Common myeloid progenitor, CD34-positive (primary cell): ENCODE results near the gene PCA3.

Source experiments
- CTCF ChIA-PET: fragments of 350-600 bp; sonication (Branson Sonifier 250); formaldehyde crosslinking; loops from one replicate; lab custom pipeline; 2021; ENCODE audit warnings: antibody characterized with exemption; lab: Charles Lee
- POLR2A ChIA-PET: fragments of 350-600 bp; sonication (Branson Sonifier 250); formaldehyde crosslinking; loops from one replicate; lab custom pipeline; 2021; ENCODE audit warnings: antibody characterized with exemption; lab: Charles Lee
- DNase-seq, 3 donors: peaks; one replicate each; pipeline versions ENCODE4 v3.0.0 to v3.0.0-alpha.2; 2013
- H3K27ac ChIP-seq, 2 experiments: 1 replicate in 1 of 2; 2 replicates in 1 of 2; pipeline ENCODE4 v1.7.0; 2013; ENCODE audit warnings: inconsistent platforms in 2 of 2, low read length in 2 of 2, mild to moderate bottlenecking in 2 of 2, low read depth in 1 of 2, moderate library complexity in 1 of 2; ENCODE audit not compliant: severe bottlenecking in 2 of 2, insufficient read depth in 1 of 2, poor library complexity in 1 of 2
- H3K27me3 ChIP-seq, 5 experiments: replicated peaks in 2 of 5; 1 replicate in 3 of 5; 2 replicates in 2 of 5; pipeline versions ENCODE4 v1.6.1 to v1.7.0; 2013; ENCODE audit warnings: low read length in 4 of 5, mild to moderate bottlenecking in 2 of 5, moderate library complexity in 2 of 5, inconsistent platforms in 1 of 5; ENCODE audit not compliant: insufficient read depth in 5 of 5, control insufficient read depth in 4 of 5
- H3K36me3 ChIP-seq, 4 experiments: 1 replicate in 2 of 4; 2 replicates in 2 of 4; pipeline versions ENCODE4 v1.6.1 to v1.7.0; 2013; ENCODE audit warnings: low read length in 3 of 4, control low read depth in 1 of 4, mild to moderate bottlenecking in 1 of 4; ENCODE audit not compliant: control insufficient read depth in 4 of 4, insufficient read depth in 4 of 4
- H3K4me1 ChIP-seq, 4 experiments: 1 replicate in 3 of 4; 2 replicates in 1 of 4; pipeline versions ENCODE4 v1.6.1 to v1.7.1; 2013; ENCODE audit warnings: low read length in 3 of 4, mild to moderate bottlenecking in 3 of 4, control low read depth in 1 of 4, inconsistent platforms in 1 of 4, moderate library complexity in 1 of 4; ENCODE audit not compliant: control insufficient read depth in 4 of 4, insufficient read depth in 4 of 4; ENCODE audit errors: control extremely low read depth in 1 of 4
- H3K4me3 ChIP-seq, 7 experiments: 1 replicate in 4 of 7; 2 replicates in 3 of 7; pipeline versions ENCODE4 v1.5.1 to v1.7.0; 2013; ENCODE audit warnings: mild to moderate bottlenecking in 7 of 7, low read length in 6 of 7, moderate library complexity in 6 of 7, inconsistent platforms in 2 of 7, low read depth in 2 of 7, control low read depth in 1 of 7; ENCODE audit not compliant: insufficient read depth in 4 of 7, control insufficient read depth in 1 of 7; ENCODE audit errors: extremely low read depth in 1 of 7
- H3K9me3 ChIP-seq, 5 experiments: 1 replicate in 4 of 5; 2 replicates in 1 of 5; pipeline versions ENCODE4 v1.6.1 to v1.7.1; 2013; ENCODE audit warnings: low read length in 4 of 5, mild to moderate bottlenecking in 2 of 5, inconsistent platforms in 1 of 5, low read depth in 1 of 5, moderate library complexity in 1 of 5; ENCODE audit not compliant: control insufficient read depth in 4 of 5, insufficient read depth in 2 of 5; ENCODE audit errors: control extremely low read depth in 1 of 5
- WGBS: methylation state at CpG from one replicate; pipeline ENCODE4 v1.1.5; 2013; ENCODE audit not compliant: insufficient coverage; 5-methylcytosine and 5-hydroxymethylcytosine counted together

The PCA3 gene

DNA sequence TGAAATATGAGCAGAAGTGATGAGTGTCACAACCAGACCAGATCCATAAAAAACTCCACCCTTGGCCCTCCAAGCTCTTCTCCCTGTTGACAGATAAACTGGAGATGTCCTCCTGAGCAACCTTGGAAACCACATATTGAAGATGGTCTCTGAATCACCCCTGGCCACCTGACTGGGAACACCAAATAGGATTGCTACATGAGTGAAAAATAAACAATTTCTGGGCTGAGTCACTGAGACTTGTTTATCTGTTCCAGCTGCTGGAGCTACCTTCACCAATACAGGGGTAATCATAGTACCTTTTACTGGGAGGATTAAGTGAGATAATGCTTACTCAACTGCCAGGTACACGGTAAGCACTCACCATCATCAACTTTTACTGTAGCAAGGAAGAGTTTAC is 53.3 kb downstream of the PCA3 start:
- 100% methylated on average over 1 of the region's 1 CpG for WGBS
- CTCF ChIA-PET: interaction anchor here (1.2 kb wide), 1 partner anchor 332 kb away, joined by 3 read pairs; no protein-coding TSS in a partner anchor
- DNase-seq: no peak
- no peaks in the 10 kb centered on the region for H3K9me3 ChIP-seq
- no peaks in the 10 kb centered on the region for H3K4me1 ChIP-seq
- POLR2A ChIA-PET: no interaction called here
- no peak overlapping the region for H3K27ac ChIP-seq
- H3K36me3 ChIP-seq: no peaks in the 10 kb centered on the region
- peaks cover 0 to 7% (median 3%) of the 10 kb centered on the region in 5 experiments for H3K27me3 ChIP-seq
- H3K4me3 ChIP-seq: no peak overlapping the region

DNA sequence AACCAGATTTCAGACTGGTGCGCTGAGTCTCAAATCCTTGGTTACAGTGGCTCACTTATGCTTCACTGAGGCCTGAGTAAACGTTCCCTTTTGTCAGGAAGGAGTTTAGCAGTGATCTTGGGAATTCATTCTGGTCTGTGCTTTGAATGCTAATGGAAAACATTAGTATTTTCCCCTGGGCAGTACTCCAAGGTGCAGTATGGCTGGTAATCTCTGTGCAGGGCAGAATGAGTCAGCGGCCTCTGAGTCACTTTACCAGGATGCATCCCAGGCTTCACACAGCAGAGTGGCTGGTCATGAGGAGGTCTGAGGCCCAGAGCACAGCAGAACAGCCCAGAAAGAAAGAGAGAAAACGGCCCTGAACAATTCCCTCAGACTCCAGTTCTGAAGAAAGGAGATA is 54.0 kb downstream of the PCA3 start:
- H3K4me1 ChIP-seq: no peaks in the 10 kb centered on the region
- POLR2A ChIA-PET: no interaction called here
- peaks cover 0 to 5% (median 3%) of the 10 kb centered on the region in 5 experiments for H3K27me3 ChIP-seq
- H3K27ac ChIP-seq: no peak overlapping the region
- DNase-seq: no peak
- WGBS: 93% methylated on average over 3 of the region's 4 CpGs
- H3K36me3 ChIP-seq: no peaks in the 10 kb centered on the region
- H3K4me3 ChIP-seq: no peak overlapping the region
- CTCF ChIA-PET: no interaction called here
- no peaks in the 10 kb centered on the region for H3K9me3 ChIP-seq

DNA sequence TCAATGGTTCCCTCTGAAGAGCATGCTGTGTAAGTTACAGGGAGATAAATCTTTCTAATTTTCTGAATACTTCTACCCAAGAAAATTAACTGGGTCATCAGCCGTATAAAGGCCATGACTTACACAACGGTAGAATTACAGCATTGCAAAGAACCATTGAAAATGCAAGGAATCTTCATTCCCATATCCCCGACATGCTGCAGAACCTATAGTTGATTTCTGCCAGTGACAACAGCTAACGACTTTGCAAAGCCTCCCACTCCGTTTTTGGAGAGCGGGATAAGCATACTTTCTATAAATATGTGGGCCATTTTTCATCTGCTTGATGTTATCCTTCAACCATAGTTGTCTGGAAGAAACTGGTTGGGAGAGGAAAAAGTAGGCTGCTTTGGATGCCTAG is 56.2 kb downstream of the PCA3 start:
- Histone ChIP-seq H3K4me3 (no peak overlapping the region), H3K27ac (no peak overlapping the region), H3K27me3 (peaks cover 0 to 2% (median 0%) of the 10 kb centered on the region in 5 experiments), H3K9me3 (no peaks in the 10 kb centered on the region), H3K36me3 (no peaks in the 10 kb centered on the region), H3K4me1 (no peaks in the 10 kb centered on the region)
- no peak for DNase-seq
- ChIA-PET CTCF (no interaction called here), POLR2A (no interaction called here)
- WGBS: 87% methylated on average over 4 of the region's 6 CpGs

DNA sequence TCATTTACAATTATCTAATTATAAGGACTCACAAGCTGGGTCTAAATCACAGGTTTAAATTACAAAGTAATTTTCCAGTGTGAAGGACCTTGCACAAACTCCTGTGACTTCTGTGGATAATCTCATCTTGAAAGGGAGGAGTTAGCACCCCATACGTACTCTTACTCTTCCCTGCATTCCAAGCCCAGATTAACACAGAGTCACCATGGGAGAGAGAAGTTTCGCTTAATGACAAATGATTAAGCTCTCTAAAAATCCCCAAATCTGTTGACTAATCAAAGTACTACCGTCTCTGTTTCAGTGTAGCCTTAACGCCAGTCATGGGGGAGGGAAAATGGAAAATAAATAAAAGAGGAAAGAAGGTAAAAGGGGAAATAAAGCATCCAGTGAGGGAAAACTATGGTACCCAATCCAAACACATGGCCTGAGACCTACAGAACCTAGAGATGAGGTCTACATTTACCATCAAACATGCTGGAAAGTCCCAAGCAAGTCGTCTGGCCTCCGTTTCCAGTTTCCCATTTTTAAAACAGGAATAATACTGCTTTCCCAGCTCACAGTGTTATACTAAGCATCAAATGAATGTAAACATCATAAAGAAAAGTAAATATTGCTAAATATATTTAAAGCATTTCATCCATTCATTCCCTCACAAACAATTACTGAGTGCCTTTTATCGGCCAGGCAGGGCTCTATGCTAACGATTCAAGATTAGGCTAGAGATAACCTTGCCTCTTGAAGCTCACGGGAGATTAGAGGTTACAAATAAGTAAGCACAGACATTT is 63.2 kb downstream of the PCA3 start:
- 78% methylated on average over 1 of the region's 9 CpGs for WGBS
- POLR2A ChIA-PET: no interaction called here
- no peaks in the 10 kb centered on the region for H3K9me3 ChIP-seq
- no peaks in the 10 kb centered on the region for H3K4me1 ChIP-seq
- CTCF ChIA-PET: no interaction called here
- H3K27ac ChIP-seq: no peak overlapping the region
- peaks cover 0 to 4% (median 0%) of the 10 kb centered on the region in 5 experiments for H3K27me3 ChIP-seq
- H3K4me3 ChIP-seq: no peak overlapping the region
- H3K36me3 ChIP-seq: no peaks in the 10 kb centered on the region
- DNase-seq: no peak

DNA sequence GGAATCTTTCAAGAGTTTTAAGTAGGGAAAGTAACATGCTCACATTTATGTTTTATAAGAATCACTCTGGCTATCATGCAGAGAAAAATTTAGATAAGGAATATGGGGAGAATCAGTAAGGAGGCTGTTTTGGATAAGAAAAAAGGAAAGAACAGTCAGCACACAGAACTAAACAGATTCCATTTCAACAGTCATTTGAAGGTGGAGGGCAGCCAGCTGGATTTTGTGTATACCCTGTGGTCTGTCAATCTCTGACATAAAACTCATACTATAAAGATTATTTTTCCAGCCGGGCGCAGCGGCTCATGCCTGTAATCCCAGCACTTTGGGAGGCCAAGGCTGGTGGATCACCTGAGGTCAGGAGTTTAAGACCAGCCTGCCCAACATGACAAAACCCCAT is 64.2 kb downstream of the PCA3 start:
- Histone ChIP-seq H3K4me3 (no peak overlapping the region), H3K4me1 (no peaks in the 10 kb centered on the region), H3K36me3 (no peaks in the 10 kb centered on the region), H3K27me3 (peaks cover 0 to 4% (median 0%) of the 10 kb centered on the region in 5 experiments), H3K27ac (no peak overlapping the region), H3K9me3 (no peaks in the 10 kb centered on the region)
- DNase-seq: no peak
- WGBS: 89% methylated on average over 3 of the region's 3 CpGs
- ChIA-PET CTCF (no interaction called here), POLR2A (no interaction called here)

DNA sequence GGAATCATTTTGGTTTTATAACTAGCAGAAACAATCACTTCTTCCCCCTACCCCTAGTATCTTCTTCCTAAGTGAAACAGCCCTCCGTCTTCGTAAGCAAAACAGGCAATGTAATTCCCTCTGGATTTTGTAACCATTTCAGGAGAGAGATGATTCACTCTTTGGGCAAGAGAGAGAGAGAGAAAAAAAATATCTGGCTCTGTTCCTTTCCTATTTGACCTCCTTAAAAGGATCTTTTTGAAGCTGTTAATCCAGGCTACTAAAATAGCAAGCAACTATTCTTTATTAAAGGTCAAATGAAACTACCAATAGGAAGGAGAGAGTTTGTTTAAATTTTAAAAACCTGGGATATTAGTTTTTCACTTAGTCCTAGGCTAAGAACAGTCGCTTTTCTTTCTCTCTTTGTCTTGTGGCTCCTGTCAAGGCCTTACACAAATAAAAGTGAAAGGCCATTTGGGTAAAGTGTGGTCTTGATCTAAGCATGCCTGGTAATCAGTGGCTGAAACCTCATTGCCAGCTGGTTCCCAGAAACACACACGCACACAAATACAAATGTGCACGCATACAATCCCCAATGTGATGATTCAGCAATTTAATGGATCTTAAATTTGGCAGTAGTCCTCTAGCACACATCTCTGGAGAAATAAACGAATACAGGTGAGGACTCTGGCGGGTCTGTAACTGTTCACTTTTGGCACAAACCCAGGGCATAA is 71.5 kb downstream of the PCA3 start:
- Histone ChIP-seq H3K27ac (no peak overlapping the region), H3K4me3 (no peak overlapping the region), H3K36me3 (no peaks in the 10 kb centered on the region), H3K9me3 (no peaks in the 10 kb centered on the region), H3K4me1 (no peaks in the 10 kb centered on the region), H3K27me3 (peaks cover 0 to 5% (median 0%) of the 10 kb centered on the region in 5 experiments)
- CTCF ChIA-PET: no interaction called here
- DNase-seq: no peak
- POLR2A ChIA-PET: no interaction called here
- 93% methylated on average over 4 of the region's 7 CpGs for WGBS
